Activated CD8-positive, alpha-beta memory T cell treated with anti-CD3 and anti-CD28 coated beads, Interleukin-2, amount 10 ng/mL, durations not matched to agents 7 days and 5 days (primary cell): ENCODE measurements around the gene CHTF8. TPM values are rescaled to one million over a fixed set of nuclear protein-coding genes. Genes with fewer than 3 reads are reported as not detected.

ENCODE experiments used
- ATAC-seq: fragments of 150-1000 bp; cut with Tn5 transposase; one replicate; pipeline ENCODE4 v1.10.0; 2021; ENCODE audit warnings: moderate library complexity
- CTCF ChIA-PET: fragments of 350-600 bp; sonication (Branson Sonifier 250); formaldehyde crosslinking; loops from one replicate; lab custom pipeline; 2021; ENCODE audit warnings: antibody characterized with exemption; lab: Charles Lee
- DNase-seq: peaks from one replicate; pipeline ENCODE4 v3.0.0-alpha.2; 2020
- H3K27ac Mint-ChIP-seq: one replicate; pipeline ENCODE4 v1.8.0; 2021; ENCODE audit warnings: mild to moderate bottlenecking, mixed read lengths
- H3K27me3 Mint-ChIP-seq: one replicate; pipeline ENCODE4 v1.8.0; 2021; ENCODE audit warnings: mixed read lengths
- H3K36me3 Mint-ChIP-seq: one replicate; pipeline ENCODE4 v1.8.0; 2021; ENCODE audit warnings: mild to moderate bottlenecking, mixed read lengths
- H3K4me1 Mint-ChIP-seq: one replicate; pipeline ENCODE4 v1.8.0; 2021; ENCODE audit warnings: mixed read lengths
- H3K4me3 Mint-ChIP-seq: one replicate; pipeline ENCODE4 v1.8.0; 2021; ENCODE audit warnings: mild to moderate bottlenecking, moderate library complexity, mixed read lengths
- H3K9me3 Mint-ChIP-seq: one replicate; pipeline ENCODE4 v1.8.0; 2022; ENCODE audit warnings: low read depth, mixed read lengths
- total RNA-seq, 2 experiments: library from RNA; stranded (reverse); gene quantifications; one replicate each; pipeline ENCODE4 v1.2.3, GENCODE V29; 2021

CHTF8 gene
- total RNA-seq, 2 experiments from 2014 or later = 133 to 147 TPM

- CTCF ChIA-PET = interaction anchor here (0.8 to 1.0 kb wide), 3 partner anchors 15 to 579 kb away, joined by 3 to 5 read pairs (median 3); no protein-coding TSS in a partner anchor
Measured at GRCh38 chr16:69107316-69107962, 24.9 kb downstream of the CHTF8 start.

GRCh38 chr16:69106491-69107315 lies 25.7 kb downstream of the CHTF8 start:
- no peaks in the 10 kb centered on the region for H3K9me3 Mint-ChIP-seq
- no peak for ATAC-seq

More at GRCh38 chr16:69107316-69107962, 24.9 kb downstream of the CHTF8 start:
- no peak for DNase-seq
- H3K27ac Mint-ChIP-seq = no peak overlapping the region
- no peaks in the 10 kb centered on the region for H3K36me3 Mint-ChIP-seq
- no peaks in the 10 kb centered on the region for H3K9me3 Mint-ChIP-seq
- no peak overlapping the region for H3K4me3 Mint-ChIP-seq
- H3K4me1 Mint-ChIP-seq = peaks cover 15% of the 10 kb centered on the region
- ATAC-seq = no peak
- peaks cover 43% of the 10 kb centered on the region for H3K27me3 Mint-ChIP-seq

GRCh38 chr16:69105501-69106361 lies 26.7 kb downstream of the CHTF8 start, which contains the start of gene HAS3:
HAS3 (plus strand) TSS chr16:69105653; CDS start chr16:69109396, 3,743 bp downstream.
- Mint-ChIP-seq H3K27me3 (peaks cover 48% of the 10 kb centered on the region), H3K4me1 (peaks cover 15% of the 10 kb centered on the region)

More at GRCh38 chr16:69106491-69107315, 25.7 kb downstream of the CHTF8 start:
- CTCF ChIA-PET = interaction anchor here (1.0 to 2.3 kb wide), 5 partner anchors 15 to 259 kb away, joined by 3 to 14 read pairs (median 9); no protein-coding TSS in a partner anchor
- Mint-ChIP-seq H3K36me3 (no peaks in the 10 kb centered on the region), H3K4me1 (peaks cover 15% of the 10 kb centered on the region), H3K4me3 (peak overlapping the region; percentile 20), H3K27me3 (peaks cover 47% of the 10 kb centered on the region), H3K27ac (no peak overlapping the region)
- no peak for DNase-seq

GRCh38 chr16:69100071-69100691 lies 32.2 kb downstream of the CHTF8 start:
- DNase-seq (no peak), ATAC-seq (no peak)
- CTCF ChIA-PET = no interaction called here
- peaks cover 26% of the 10 kb centered on the region for H3K27me3 Mint-ChIP-seq
- no peaks in the 10 kb centered on the region for H3K36me3 Mint-ChIP-seq
- H3K4me3 Mint-ChIP-seq = no peak overlapping the region
- H3K9me3 Mint-ChIP-seq = no peaks in the 10 kb centered on the region
- peaks cover 1% of the 10 kb centered on the region for H3K4me1 Mint-ChIP-seq
- no peak overlapping the region for H3K27ac Mint-ChIP-seq

More at GRCh38 chr16:69105501-69106361, 26.7 kb downstream of the CHTF8 start, which contains the start of gene HAS3:
- H3K36me3 Mint-ChIP-seq = no peaks in the 10 kb centered on the region
- H3K27ac Mint-ChIP-seq = no peak within 1 kb of the TSS
- CTCF ChIA-PET = interaction anchor here (0.6 to 2.3 kb wide), 10 partner anchors 12 to 566 kb away, joined by 3 to 14 read pairs (median 4); partner anchors contain the start of gene ZFP90
- H3K4me3 Mint-ChIP-seq = peak within 1 kb of the TSS; percentile 76
- no peaks in the 10 kb centered on the region for H3K9me3 Mint-ChIP-seq
- ATAC-seq = peak; percentile 76
- peak; percentile 59 for DNase-seq

- Mint-ChIP-seq H3K4me1 (peaks cover 3% of the 10 kb centered on the region), H3K27ac (no peak overlapping the region), H3K36me3 (no peaks in the 10 kb centered on the region), H3K9me3 (no peaks in the 10 kb centered on the region), H3K27me3 (peaks cover 18% of the 10 kb centered on the region), H3K4me3 (no peak overlapping the region)
- ATAC-seq (no peak), DNase-seq (no peak)
- CTCF ChIA-PET = interaction anchor here (0.7 kb wide), 1 partner anchor 358 kb away, joined by 5 read pairs; no protein-coding TSS in a partner anchor
Measured at GRCh38 chr16:69095193-69095592, 37.2 kb downstream of the CHTF8 start.

- Mint-ChIP-seq H3K4me1 (peaks cover 8% of the 10 kb centered on the region), H3K27me3 (peaks cover 15% of the 10 kb centered on the region), H3K4me3 (no peak overlapping the region), H3K9me3 (no peaks in the 10 kb centered on the region), H3K36me3 (no peaks in the 10 kb centered on the region), H3K27ac (no peak overlapping the region)
- ATAC-seq (no peak), DNase-seq (no peak)
- CTCF ChIA-PET = interaction anchor here (0.7 kb wide), 1 partner anchor 359 kb away, joined by 5 read pairs; no protein-coding TSS in a partner anchor
Measured at GRCh38 chr16:69094501-69094900, 37.9 kb downstream of the CHTF8 start.

- Mint-ChIP-seq H3K27me3 (peaks cover 15% of the 10 kb centered on the region), H3K27ac (no peak overlapping the region), H3K36me3 (no peaks in the 10 kb centered on the region), H3K9me3 (no peaks in the 10 kb centered on the region), H3K4me1 (peaks cover 14% of the 10 kb centered on the region), H3K4me3 (no peak overlapping the region)
- ATAC-seq (no peak), DNase-seq (no peak)
- CTCF ChIA-PET = interaction anchor here (0.9 to 1.4 kb wide), 2 partner anchors 12 to 19 kb away, joined by 3 to 5 read pairs; partner anchors contain the start of gene HAS3
Measured at GRCh38 chr16:69093974-69094373, 38.4 kb downstream of the CHTF8 start.

GRCh38 chr16:69089091-69089910 lies 43.1 kb downstream of the CHTF8 start:
- DNase-seq (peak; percentile 76), ATAC-seq (peak; percentile 93)
- no peak overlapping the region for H3K4me3 Mint-ChIP-seq
- H3K27me3 Mint-ChIP-seq = peaks cover 14% of the 10 kb centered on the region
- H3K4me1 Mint-ChIP-seq = peaks cover 31% of the 10 kb centered on the region
- H3K27ac Mint-ChIP-seq = no peak overlapping the region
- CTCF ChIA-PET = interaction anchor here (0.6 to 2.6 kb wide), 3 partner anchors 16 to 35 kb away, joined by 3 to 9 read pairs (median 4); partner anchors contain the start of gene HAS3
- no peaks in the 10 kb centered on the region for H3K9me3 Mint-ChIP-seq
- H3K36me3 Mint-ChIP-seq = peaks cover 4% of the 10 kb centered on the region

- DNase-seq = no peak
- peaks cover 11% of the 10 kb centered on the region for H3K27me3 Mint-ChIP-seq
- peak; percentile 15 for ATAC-seq
- H3K4me3 Mint-ChIP-seq = no peak overlapping the region
- peaks cover 4% of the 10 kb centered on the region for H3K36me3 Mint-ChIP-seq
- CTCF ChIA-PET = interaction anchor here (1.2 to 2.6 kb wide), 2 partner anchors 17 to 35 kb away, joined by 4 to 9 read pairs; partner anchors contain the start of gene HAS3
- H3K9me3 Mint-ChIP-seq = no peaks in the 10 kb centered on the region
- peaks cover 31% of the 10 kb centered on the region for H3K4me1 Mint-ChIP-seq
- H3K27ac Mint-ChIP-seq = no peak overlapping the region
Measured at GRCh38 chr16:69088684-69089083, 43.7 kb downstream of the CHTF8 start.

- Mint-ChIP-seq H3K36me3 (peaks cover 4% of the 10 kb centered on the region), H3K9me3 (no peaks in the 10 kb centered on the region), H3K27me3 (peaks cover 11% of the 10 kb centered on the region), H3K4me1 (peaks cover 31% of the 10 kb centered on the region), H3K27ac (no peak overlapping the region), H3K4me3 (no peak overlapping the region)
- CTCF ChIA-PET = no interaction called here
- no peak for ATAC-seq
- DNase-seq = no peak
Measured at GRCh38 chr16:69087161-69087581, 45.2 kb downstream of the CHTF8 start.

GRCh38 chr16:69085032-69085695 lies 47.2 kb downstream of the CHTF8 start:
- H3K27ac Mint-ChIP-seq = no peak overlapping the region
- ATAC-seq (no peak), DNase-seq (no peak)
- H3K4me1 Mint-ChIP-seq = peaks cover 27% of the 10 kb centered on the region
- H3K4me3 Mint-ChIP-seq = no peak overlapping the region
- peaks cover 4% of the 10 kb centered on the region for H3K36me3 Mint-ChIP-seq
- H3K9me3 Mint-ChIP-seq = no peaks in the 10 kb centered on the region
- H3K27me3 Mint-ChIP-seq = no peaks in the 10 kb centered on the region
- CTCF ChIA-PET = interaction anchor here (0.5 to 1.2 kb wide), 2 partner anchors 183 to 1371 kb away, joined by 3 read pairs; no protein-coding TSS in a partner anchor
